HG03095 (cell line): ENCODE measurements around the gene TMEM179B.

ENCODE experiments used
- ATAC-seq: cut with Tn5 transposase; IDR thresholded peaks from one replicate; pipeline ENCODE4 v1.9.1; 2021; ENCODE audit warnings: moderate library complexity; ENCODE audit not compliant: unreplicated experiment

TMEM179B gene

GRCh38 chr11:62831520-62832335 is 44.5 kb downstream of the TMEM179B start, which contains the start of gene STX5:
STX5 (minus strand) TSS chr11:62832051; CDS start chr11:62831243, 808 bp downstream.
- peak; percentile 78 for ATAC-seq

- ATAC-seq = peak; percentile 14
Observed at GRCh38 chr11:62832336-62833234, 45.4 kb downstream of the TMEM179B start, which contains the start of gene TEX54. TEX54 (minus strand) TSS chr11:62832841.

- ATAC-seq = no peak
Observed at GRCh38 chr11:62835336-62835735, 48.1 kb downstream of the TMEM179B start.

- ATAC-seq = peak; percentile 37
Observed at GRCh38 chr11:62839050-62839945, 52.1 kb downstream of the TMEM179B start, which contains the start of gene WDR74. WDR74 (minus strand) TSS chr11:62839590; CDS start chr11:62839570, 20 bp downstream.
